Fibroblast of skin of scalp (primary cell): ENCODE data around the gene ASMTL.
A peak's percentile ranks its signal among the peaks of the same experiment; 100 is the strongest.

Experiments used
- DNase-seq: peaks from one replicate; pipeline ENCODE4 v3.0.0-alpha.2; 2013

The ASMTL gene

GRCh38 chrX:1403228-1403627 lies 49.5 kb downstream of the ASMTL start:
- DNase-seq, result no peak

GRCh38 chrX:1401611-1402430 lies 50.9 kb downstream of the ASMTL start:
- DNase-seq, result no peak

GRCh38 chrX:1400742-1401471 lies 51.8 kb downstream of the ASMTL start:
- no peak for DNase-seq

- no peak for DNase-seq
Measured at GRCh38 chrX:1400049-1400448, 52.7 kb downstream of the ASMTL start.

GRCh38 chrX:1398431-1399340 lies 54.0 kb downstream of the ASMTL start:
- DNase-seq, result no peak

- DNase-seq, result no peak
Measured at GRCh38 chrX:1397441-1398270, 55.1 kb downstream of the ASMTL start.

- DNase-seq, result no peak
Measured at GRCh38 chrX:1397001-1397400, 55.7 kb downstream of the ASMTL start.

- DNase-seq, result no peak
Measured at GRCh38 chrX:1395646-1396216, 57.0 kb downstream of the ASMTL start.

GRCh38 chrX:1394731-1395501 lies 57.8 kb downstream of the ASMTL start:
- DNase-seq, result no peak

GRCh38 chrX:1393871-1394615 lies 58.7 kb downstream of the ASMTL start:
- DNase-seq, result no peak

GRCh38 chrX:1392376-1393068 lies 60.2 kb downstream of the ASMTL start:
- DNase-seq, result peak; percentile 83

GRCh38 chrX:1391707-1392375 lies 60.9 kb downstream of the ASMTL start, which contains the start of gene SLC25A6:
Gene SLC25A6, minus strand, starts transcription at chrX:1392113. Its CDS starts 104 bp downstream, at chrX:1392009.
- peak; percentile 98 for DNase-seq

GRCh38 chrX:1391370-1391706 lies 61.4 kb downstream of the ASMTL start:
- no peak for DNase-seq

- no peak for DNase-seq
Measured at GRCh38 chrX:1390621-1391369, 61.9 kb downstream of the ASMTL start.

GRCh38 chrX:1389993-1390285 lies 62.8 kb downstream of the ASMTL start:
- DNase-seq, result no peak

- DNase-seq, result no peak
Measured at GRCh38 chrX:1389181-1389992, 63.3 kb downstream of the ASMTL start.

GRCh38 chrX:1388651-1389050 lies 64.1 kb downstream of the ASMTL start:
- DNase-seq, result no peak
